Smooth muscle cell of trachea (primary cell): Measurements from ENCODE around the gene SCO1. TPM values are rescaled to one million over a fixed set of nuclear protein-coding genes. Genes with fewer than 3 reads are reported as not detected.

Experiments used
- total RNA-seq: library from RNA; depleted of rRNA; stranded (reverse); fragments of >200 nt; gene quantifications from 2 replicates; pipeline ENCODE4 v1.2.1, GENCODE V29; 2014

Gene SCO1
- total RNA-seq = 22.8 and 39.9 TPM in 2 replicates

GRCh38 chr17:10697092-10698081, at the start of gene SCO1, which contains the start of gene ADPRM:
TSS of gene SCO1 (minus strand) at chr17:10697533. CDS start at chr17:10697507, 26 bp downstream.
TSS of gene ADPRM (plus strand) at chr17:10697594. CDS start at chr17:10704927, 7,333 bp downstream.

GRCh38 chr17:10729334-10730193, 32.2 kb upstream of the SCO1 start, which contains the start of gene TMEM220:
TSS of gene TMEM220 (minus strand) at chr17:10730023. CDS start at chr17:10729851, 172 bp downstream.

GRCh38 chr17:10657148-10657547, 40.2 kb downstream of the SCO1 start, which contains the start of gene MYH3:
TSS of gene MYH3 (minus strand) at chr17:10657309. CDS start at chr17:10655064, 2,245 bp downstream.

Other genes with a start within 250 kb of the SCO1 start
- not detected in 2 replicates for gene MYH4, start 228.0 kb downstream of the SCO1 start, total RNA-seq
- not detected in 2 replicates for gene MYH1, start 179.0 kb downstream of the SCO1 start, total RNA-seq
- under 0.01 TPM in 1 of 2 replicates, not detected in the other for gene MYH2, start 147.9 kb downstream of the SCO1 start, total RNA-seq
- 0.33 and 0.44 TPM in 2 replicates for gene MYH3, start 40.2 kb downstream of the SCO1 start, total RNA-seq
- gene ADPRM, start 61 bp upstream of the SCO1 start, total RNA-seq = 13.7 and 15.5 TPM in 2 replicates
- 1.2 and 2.8 TPM in 2 replicates for gene TMEM220, start 32.5 kb upstream of the SCO1 start, total RNA-seq
- gene TMEM238L, start 106.6 kb upstream of the SCO1 start, total RNA-seq = not detected in 2 replicates
- not detected in 2 replicates for gene PIRT, start 140.6 kb upstream of the SCO1 start, total RNA-seq